Measurements from ENCODE around the gene OR7A17. TPM values are rescaled to one million over a fixed set of nuclear protein-coding genes. Genes with fewer than 3 reads are reported as not detected.

The OR7A17 gene
- not detected for total RNA-seq
- not detected for polyA plus RNA-seq
- long read RNA-seq, donor 1: 0 reads
- long read RNA-seq, donor 2: 0 reads
- long read RNA-seq, donor 3: 0 reads

DNA sequence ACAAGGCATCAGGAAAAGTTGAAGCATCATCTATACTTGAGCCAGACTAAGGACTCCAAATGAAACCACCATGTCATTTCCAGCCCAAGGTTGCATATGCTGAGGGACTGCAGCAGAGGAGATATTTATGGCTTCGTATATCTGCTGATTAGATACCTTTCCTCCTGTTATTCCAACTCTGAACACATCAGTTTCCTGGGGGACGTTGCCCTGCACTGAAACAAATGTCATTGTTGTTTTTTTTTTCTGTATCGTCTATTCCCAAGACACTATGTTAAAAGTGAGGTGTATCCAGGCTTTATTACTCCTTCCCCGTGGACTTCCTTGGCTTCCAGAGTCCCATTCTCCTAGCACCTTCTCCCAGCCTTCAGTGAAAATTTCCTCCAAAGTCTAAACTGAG is at the start of gene OR7A17:
TSS of gene OR7A17 (minus strand) at position 101 of the 400 bp plus-strand sequence. CDS start 4,777 bp downstream, outside the sequence.
- TF ChIP-seq, protein P1, sequence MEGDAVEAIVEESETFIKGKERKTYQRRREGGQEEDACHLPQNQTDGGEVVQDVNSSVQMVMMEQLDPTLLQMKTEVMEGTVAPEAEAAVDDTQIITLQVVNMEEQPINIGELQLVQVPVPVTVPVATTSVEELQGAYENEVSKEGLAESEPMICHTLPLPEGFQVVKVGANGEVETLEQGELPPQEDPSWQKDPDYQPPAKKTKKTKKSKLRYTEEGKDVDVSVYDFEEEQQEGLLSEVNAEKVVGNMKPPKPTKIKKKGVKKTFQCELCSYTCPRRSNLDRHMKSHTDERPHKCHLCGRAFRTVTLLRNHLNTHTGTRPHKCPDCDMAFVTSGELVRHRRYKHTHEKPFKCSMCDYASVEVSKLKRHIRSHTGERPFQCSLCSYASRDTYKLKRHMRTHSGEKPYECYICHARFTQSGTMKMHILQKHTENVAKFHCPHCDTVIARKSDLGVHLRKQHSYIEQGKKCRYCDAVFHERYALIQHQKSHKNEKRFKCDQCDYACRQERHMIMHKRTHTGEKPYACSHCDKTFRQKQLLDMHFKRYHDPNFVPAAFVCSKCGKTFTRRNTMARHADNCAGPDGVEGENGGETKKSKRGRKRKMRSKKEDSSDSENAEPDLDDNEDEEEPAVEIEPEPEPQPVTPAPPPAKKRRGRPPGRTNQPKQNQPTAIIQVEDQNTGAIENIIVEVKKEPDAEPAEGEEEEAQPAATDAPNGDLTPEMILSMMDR (IDR thresholded peaks at IDR 0.05): no peak
- intact Hi-C loops (cut with DNase I): loop anchor here in 6 of 10 donors (5.0 to 10.0 kb wide), 4 partner anchors 99 to 314 kb away; partner anchors contain the start of gene NDUFB7 (in 3 of the 6)
- DNase-seq: no peak
- Histone ChIP-seq H3K27me3 (peaks cover 0 to 19% (median 10%) of the 10 kb centered on the region in 7 donors), H3K36me3 (no peaks in the 10 kb centered on the region), H3K4me1 (peaks cover 0 to 9% (median 6%) of the 10 kb centered on the region in 9 donors), H3K9me3 (peaks cover 0 to 6% (median 0%) of the 10 kb centered on the region in 11 donors), H3K4me3 (no peak within 1 kb of the TSS), H3K27ac (no peak within 1 kb of the TSS)
- ATAC-seq: no peak
- 56 to 61% methylated on average over 4 of the region's 4 CpGs for WGBS, 2 donors

DNA sequence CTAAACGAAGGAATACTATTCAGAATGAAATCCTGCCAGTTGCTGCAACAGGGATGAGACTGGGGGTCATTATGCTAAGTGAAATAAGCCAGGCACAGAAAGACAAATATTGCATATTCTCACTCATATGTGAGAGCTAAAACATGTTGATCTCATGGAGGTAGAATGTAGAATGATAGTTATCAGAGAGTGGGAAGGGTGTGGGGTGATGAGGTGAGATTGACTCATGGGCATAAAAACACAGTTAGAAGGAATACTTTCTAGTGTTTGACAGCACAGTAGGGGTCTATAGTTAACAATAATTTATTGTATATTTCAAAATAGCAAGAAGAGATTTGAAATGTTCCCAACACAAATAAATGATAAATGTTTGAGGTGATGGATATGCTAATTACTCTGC is 47.6 kb upstream of the OR7A17 start:
- ATAC-seq: no peak
- no peaks in the 10 kb centered on the region for H3K36me3 ChIP-seq
- no peaks in the 10 kb centered on the region for H3K4me1 ChIP-seq
- no peak overlapping the region for H3K27ac ChIP-seq
- peaks cover 0 to 20% (median 0%) of the 10 kb centered on the region in 11 donors for H3K9me3 ChIP-seq
- DNase-seq: no peak
- no peak overlapping the region for H3K4me3 ChIP-seq
- intact Hi-C loops (cut with DNase I): no loop called here
- WGBS, 2 donors: 42 to 63% methylated on average over 1 of the region's 1 CpG
- TF ChIP-seq, protein P1 (IDR thresholded peaks at IDR 0.05): no peak
- H3K27me3 ChIP-seq: peaks cover 0 to 10% (median 2%) of the 10 kb centered on the region in 7 donors

DNA sequence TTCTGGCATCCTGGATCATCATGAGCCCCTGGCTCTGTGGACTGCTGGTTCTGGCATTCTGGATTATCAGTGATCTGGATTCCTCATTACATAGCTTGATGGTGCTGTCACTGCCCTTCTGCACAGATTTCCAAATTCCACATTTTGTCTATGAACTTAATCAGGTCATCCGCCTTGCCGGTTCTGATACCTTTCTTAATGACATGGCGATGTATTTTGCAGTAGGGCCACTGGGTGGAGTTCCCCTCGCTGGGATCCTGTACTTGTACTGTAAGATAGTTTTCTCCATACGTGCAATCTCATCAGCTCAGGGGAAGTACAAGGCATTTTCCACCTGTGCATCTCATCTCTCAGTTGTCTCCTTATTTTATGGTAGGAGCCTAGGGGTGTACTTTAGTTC is 30.9 kb upstream of the OR7A17 start:
- 35 to 56% methylated on average over 5 of the region's 5 CpGs for WGBS, 2 donors
- intact Hi-C loops (cut with DNase I): no loop called here
- no peak for DNase-seq
- Histone ChIP-seq H3K9me3 (peaks cover 0 to 10% (median 0%) of the 10 kb centered on the region in 11 donors), H3K36me3 (no peaks in the 10 kb centered on the region), H3K27me3 (peaks cover 0 to 34% (median 12%) of the 10 kb centered on the region in 7 donors), H3K27ac (no peak overlapping the region), H3K4me1 (no peaks in the 10 kb centered on the region), H3K4me3 (no peak overlapping the region)
- ATAC-seq: no peak
- TF ChIP-seq, protein P1 (IDR thresholded peaks at IDR 0.05): no peak

DNA sequence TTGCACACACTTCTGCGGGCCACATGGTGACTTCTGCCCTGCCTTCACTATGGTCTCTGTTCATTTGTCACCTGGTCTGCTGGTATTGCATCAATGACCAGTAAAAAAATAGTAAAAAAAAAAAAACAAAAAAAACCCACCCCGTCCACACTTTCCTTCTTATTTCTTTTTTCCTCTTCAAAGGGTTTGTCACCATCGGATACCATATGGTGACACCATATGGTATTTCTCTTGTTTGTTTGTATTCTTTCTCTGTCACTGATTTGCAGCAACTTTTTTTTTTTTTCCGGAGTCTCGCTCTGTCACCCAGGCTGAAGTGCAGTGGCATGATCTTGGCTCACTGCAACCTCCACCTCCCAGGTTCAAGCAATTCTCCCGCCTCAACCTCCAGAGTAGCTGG is 29.2 kb upstream of the OR7A17 start:
- no peaks in the 10 kb centered on the region for H3K4me1 ChIP-seq
- H3K36me3 ChIP-seq: no peaks in the 10 kb centered on the region
- 75 to 78% methylated on average over 6 of the region's 6 CpGs for WGBS, 2 donors
- no peak for DNase-seq
- intact Hi-C loops (cut with DNase I): no loop called here
- no peak overlapping the region for H3K27ac ChIP-seq
- H3K27me3 ChIP-seq: peaks cover 0 to 29% (median 11%) of the 10 kb centered on the region in 7 donors
- H3K9me3 ChIP-seq: peaks cover 0 to 10% (median 0%) of the 10 kb centered on the region in 11 donors
- ATAC-seq: no peak
- TF ChIP-seq, protein P1 (IDR thresholded peaks at IDR 0.05): no peak
- H3K4me3 ChIP-seq: no peak overlapping the region

Data from heart right ventricle (tissue), 16 donors.